HepG2 (cell line): ENCODE measurements around the gene TGFA. TPM values are rescaled to one million over a fixed set of nuclear protein-coding genes. Genes with fewer than 3 reads are reported as not detected.
A peak's percentile ranks its signal among the peaks of the same experiment; 100 is the strongest.

Experiments used
- ARHGAP35 ChIP-seq: sonication (generic); formaldehyde crosslinking; IDR thresholded peaks from 2 replicates; pipeline ENCODE4 v1.9.0; 2022; ENCODE audit warnings: mild to moderate bottlenecking, inconsistent platforms, moderate library complexity, missing genetic modification reagents, borderline replicate concordance
- CEBPZ ChIP-seq: IDR thresholded peaks from 2 replicates; pipeline ENCODE4 v1.6.1; 2012; ENCODE audit warnings: low read length, improper control_type of control experiment
- ELK4 ChIP-seq: sonication (generic); formaldehyde crosslinking; IDR thresholded peaks from 2 replicates; pipeline ENCODE4 v1.9.0; 2021; ENCODE audit warnings: missing genetic modification reagents, borderline replicate concordance
- LCORL ChIP-seq, 2 experiments: fragments of 450-650 bp in 1 of 2; sonication (generic) in 1 of 2; formaldehyde crosslinking in 1 of 2; IDR thresholded peaks; 2 replicates each; pipeline versions ENCODE4 v1.5.0 to v1.6.1; 2017 to 2020; ENCODE audit warnings: antibody characterized with exemption in 1 of 2, missing genetic modification reagents in 1 of 2
- MAFG ChIP-seq: sonication (generic); formaldehyde crosslinking; IDR thresholded peaks from 2 replicates; pipeline ENCODE4 v1.5.1; 2020; ENCODE audit warnings: mild to moderate bottlenecking, missing genetic modification reagents
- MLLT10 ChIP-seq: sonication (generic); formaldehyde crosslinking; IDR thresholded peaks from 2 replicates; pipeline ENCODE4 v1.4.0; 2020; ENCODE audit warnings: missing genetic modification reagents
- MYC ChIP-seq: sonication (generic); formaldehyde crosslinking; IDR thresholded peaks from 2 replicates; pipeline ENCODE4 v1.9.0; 2021; ENCODE audit warnings: missing genetic modification reagents, borderline replicate concordance
- PRDM15 ChIP-seq: sonication (generic); formaldehyde crosslinking; IDR thresholded peaks from 2 replicates; pipeline ENCODE4 v1.4.0; 2020; ENCODE audit warnings: missing genetic modification reagents
- SNAPC4 ChIP-seq: sonication (generic); formaldehyde crosslinking; IDR thresholded peaks from 2 replicates; pipeline ENCODE4 v1.4.0; 2020; ENCODE audit warnings: mild to moderate bottlenecking, missing genetic modification reagents
- THAP11 ChIP-seq: IDR thresholded peaks from 2 replicates; pipeline ENCODE4 v1.6.1; 2016; ENCODE audit warnings: missing biosample characterization, missing genetic modification reagents
- ZNF264 ChIP-seq: sonication (generic); formaldehyde crosslinking; IDR thresholded peaks from 2 replicates; pipeline ENCODE4 v1.4.0; 2020; ENCODE audit warnings: missing genetic modification reagents
- ZNF292 ChIP-seq: sonication (generic); formaldehyde crosslinking; IDR thresholded peaks from 2 replicates; pipeline ENCODE4 v1.8.1; 2022; ENCODE audit warnings: mild to moderate bottlenecking, low read depth, missing genetic modification reagents, borderline replicate concordance
- ZNF337 ChIP-seq: sonication (generic); formaldehyde crosslinking; IDR thresholded peaks from 2 replicates; pipeline ENCODE4 v1.5.1; 2020; ENCODE audit warnings: missing genetic modification reagents, low read depth, mild to moderate bottlenecking, borderline replicate concordance
- ZNF670 ChIP-seq: sonication (generic); formaldehyde crosslinking; IDR thresholded peaks from 2 replicates; pipeline ENCODE4 v1.8.0; 2022; ENCODE audit warnings: mild to moderate bottlenecking, missing genetic modification reagents, borderline replicate concordance
- ZNF780A ChIP-seq: sonication (generic); formaldehyde crosslinking; IDR thresholded peaks from 2 replicates; pipeline ENCODE4 v1.8.0; 2022; ENCODE audit warnings: mild to moderate bottlenecking, missing genetic modification reagents, moderate library complexity
- polyA plus RNA-seq, 8 experiments: library from polyadenylated mRNA; depleted of rRNA in 3 of 8; stranded (reverse) in 7 of 8; unstranded in 1 of 8; fragments of >200 nt; fragmentation: Illumina TruSeq in 4 of 8; extraction: Trizol in 4 of 8; gene quantifications; 2 replicates each; pipeline versions ENCODE4 v1.2.1 to v1.2.3, GENCODE V29; 2011 to 2016; ENCODE audit warnings: low read depth in 4 of 8, missing spikeins in 1 of 8, mixed read lengths in 1 of 8; ENCODE audit not compliant: insufficient read depth in 1 of 8
- total RNA-seq, 5 experiments: library from RNA; depleted of rRNA; stranded (reverse); fragments of >200 nt; fragmentation: Illumina TruSeq; extraction: Trizol; gene quantifications; 2 replicates each; pipeline ENCODE4 v1.2.3, GENCODE V29; 2016; ENCODE audit warnings: low read depth in 1 of 5

The TGFA gene
- total and polyA plus RNA-seq, 2 of the 13 experiments (the other 11 are each of a cell fraction or from before 2014, with no cell fraction given): 7.8 to 15.3 TPM

- TF ChIP-seq ZNF337 (CRISPR knock-in tag) (no peak), ELK4 (no peak), THAP11 (CRISPR knock-in tag) (peak; percentile 53; the same call in 1 of the 2 replicates), SNAPC4 (no peak), ARHGAP35 (no peak), MAFG (no peak), ZNF264 (CRISPR knock-in tag) (peak; percentile 88), PRDM15 (CRISPR knock-in tag) (peak; percentile 82), CEBPZ (no peak), LCORL (IDR thresholded peaks at IDR 0.05) (no peak), LCORL (CRISPR knock-in tag; IDR thresholded peaks at IDR 0.05) (peak; percentile 88), MLLT10 (CRISPR knock-in tag) (no peak), ZNF780A (no peak), ZNF292 (peak; percentile 97), MYC (CRISPR knock-in tag) (peak; percentile 25; the same call in 1 of the 2 replicates), ZNF670 (CRISPR knock-in tag) (no peak; the same call in 1 of the 2 replicates)
Measured at GRCh38 chr2:70565039-70565731, 11.6 kb upstream of the TGFA start (continued).
